A549 (cell line): ENCODE results near the gene PROX1. TPM values are rescaled to one million over a fixed set of nuclear protein-coding genes. Genes with fewer than 3 reads are reported as not detected.

Experiments
- ATAC-seq, 2 experiments: fragments of 200-7000 bp in 1 of 2; fragments of >200 bp in 1 of 2; cut with Nextera tagmentation in 1 of 2; cut with Tn5 transposase in 1 of 2; 3 replicates each; pipeline versions ENCODE4 v1.8.0 to v1.9.1; 2018 to 2020; ENCODE audit warnings: mild to moderate bottlenecking in 1 of 2, moderate library complexity in 1 of 2
- CTCF ChIA-PET: fragments of 300-600 bp; sonication (Branson Sonifier 250); formaldehyde crosslinking; extraction: SDS; loops from one replicate; lab custom pipeline; 2021; ENCODE audit warnings: antibody characterized with exemption, inconsistent platforms; lab: Yijun Ruan, JAX
- POLR2A ChIA-PET: fragments of 350-600 bp; formaldehyde crosslinking; extraction: SDS; loops from one replicate; lab custom pipeline; 2021; ENCODE audit warnings: antibody characterized with exemption, inconsistent platforms; lab: Yijun Ruan, JAX
- DNase-seq, 2 experiments: peaks; one replicate each; pipeline versions ENCODE4 v3.0.0 to v3.0.0-alpha.2; 2011 to 2016; ENCODE audit warnings: low read depth in 1 of 2, low spot score in 1 of 2
- FAIRE-seq: peaks from 2 replicates; lab custom pipeline; 2011; peaks lifted over from hg19 to GRCh38; lab: Jason Lieb, UNC
- H3K27ac ChIP-seq, 2 experiments: fragments of >200 bp; sonication (Bioruptor Twin); formaldehyde crosslinking; 3 replicates each; pipeline ENCODE4 v1.5.1; 2016 to 2017
- H3K4me1 ChIP-seq: fragments of >200 bp; sonication (Bioruptor Twin); formaldehyde crosslinking; 3 replicates; pipeline ENCODE4 v1.6.1; 2016
- H3K4me2 ChIP-seq: fragments of >200 bp; sonication (Bioruptor Twin); formaldehyde crosslinking; 3 replicates; pipeline ENCODE4 v1.6.1; 2016
- H3K4me3 ChIP-seq: fragments of >200 bp; sonication (Bioruptor Twin); formaldehyde crosslinking; 3 replicates; pipeline ENCODE4 v1.5.1; 2016
- H3K9me3 ChIP-seq: fragments of >200 bp; sonication (Bioruptor Twin); formaldehyde crosslinking; 3 replicates; pipeline ENCODE4 v1.6.1; 2016
- BCL3 ChIP-seq: fragments of >200 bp; sonication (Bioruptor Twin); formaldehyde crosslinking; IDR thresholded peaks from 3 replicates; pipeline ENCODE4 v1.6.1; 2016
- CBX8 ChIP-seq: fragments of 200-600 bp; sonication (generic); IDR thresholded peaks from 2 replicates; pipeline ENCODE4 v1.6.1; 2016
- CEBPB ChIP-seq, 2 experiments: fragments of >200 bp in 1 of 2; sonication (Bioruptor Twin) in 1 of 2; formaldehyde crosslinking in 1 of 2; IDR thresholded peaks; 2 replicates each; pipeline ENCODE4 v1.6.1; 2012 to 2016
- ELK1 ChIP-seq: fragments of 150-350 bp; IDR thresholded peaks from 2 replicates; pipeline ENCODE4 v1.6.1; 2014; ENCODE audit warnings: low read depth, mild to moderate bottlenecking, low read length
- HEYL ChIP-seq: fragments of 250-450 bp; sonication (Bioruptor Pico); IDR thresholded peaks from 2 replicates; pipeline ENCODE4 v1.8.0; 2021; ENCODE audit warnings: mild to moderate bottlenecking, moderate library complexity
- HOXA7 ChIP-seq: fragments of 250-450 bp; sonication (Bioruptor Pico); IDR thresholded peaks from 2 replicates; pipeline ENCODE4 v1.5.0; 2020; ENCODE audit warnings: mild to moderate bottlenecking, moderate library complexity
- HOXB13 ChIP-seq: fragments of 250-450 bp; sonication (Bioruptor Pico); IDR thresholded peaks from 2 replicates; pipeline ENCODE4 v1.5.0; 2020; ENCODE audit warnings: low read depth, mild to moderate bottlenecking, moderate library complexity
- JUN ChIP-seq, 2 experiments: fragments of >200 bp; sonication (Bioruptor Twin); formaldehyde crosslinking; IDR thresholded peaks; 2 replicates in 1 of 2; 3 replicates in 1 of 2; pipeline ENCODE4 v1.6.1; 2016 to 2017
- KDM5A ChIP-seq: fragments of 200-600 bp; sonication (generic); IDR thresholded peaks from 2 replicates; pipeline ENCODE4 v1.6.1; 2016; ENCODE audit warnings: antibody characterized with exemption, mild to moderate bottlenecking
- MAFK ChIP-seq: fragments of 450-650 bp; IDR thresholded peaks from 2 replicates; pipeline ENCODE4 v1.6.1; 2014; ENCODE audit not compliant: partially characterized antibody
- MAX ChIP-seq: IDR thresholded peaks from 2 replicates; pipeline ENCODE4 v1.6.1; 2012
- MYC ChIP-seq: IDR thresholded peaks from 2 replicates; pipeline ENCODE4 v1.6.1; 2012; ENCODE audit warnings: mild to moderate bottlenecking, inconsistent platforms, low read length, improper control_type of control experiment, borderline replicate concordance
- NFE2L2 ChIP-seq: fragments of 150-350 bp; conservative IDR thresholded peaks from 2 replicates; pipeline ENCODE4 v1.6.1; 2014; ENCODE audit warnings: low read length
- NR3C1 ChIP-seq: fragments of >200 bp; sonication (Bioruptor Twin); formaldehyde crosslinking; IDR thresholded peaks from 3 replicates; pipeline ENCODE4 v1.6.1; 2017
- PBX3 ChIP-seq: IDR thresholded peaks from 2 replicates; pipeline ENCODE4 v1.6.1; 2012
- PHF8 ChIP-seq: fragments of 200-600 bp; sonication (generic); IDR thresholded peaks from 2 replicates; pipeline ENCODE4 v1.6.1; 2016; ENCODE audit warnings: low read depth, mild to moderate bottlenecking, antibody characterized with exemption, moderate library complexity, borderline replicate concordance
- POLR2AphosphoS2 ChIP-seq: conservative IDR thresholded peaks from 2 replicates; pipeline ENCODE4 v1.6.1; 2012; ENCODE audit warnings: low read length, improper control_type of control experiment, inconsistent platforms
- RAD21 ChIP-seq, 2 experiments: fragments of >200 bp in 1 of 2; sonication (Bioruptor Twin) in 1 of 2; formaldehyde crosslinking in 1 of 2; IDR thresholded peaks in 1 of 2; conservative IDR thresholded peaks in 1 of 2; 2 replicates in 1 of 2; 3 replicates in 1 of 2; pipeline ENCODE4 v1.6.1; 2012 to 2018; ENCODE audit warnings: inconsistent platforms in 1 of 2
- RFX5 ChIP-seq: fragments of 450-650 bp; IDR thresholded peaks from 2 replicates; pipeline ENCODE4 v1.7.1; 2014; ENCODE audit warnings: antibody characterized with exemption, mild to moderate bottlenecking, moderate library complexity
- RNF2 ChIP-seq: fragments of 200-600 bp; sonication (generic); IDR thresholded peaks from 2 replicates; pipeline ENCODE4 v1.6.1; 2016; ENCODE audit warnings: low read depth, mild to moderate bottlenecking, antibody characterized with exemption, moderate library complexity, borderline replicate concordance
- SMC3 ChIP-seq: fragments of >200 bp; sonication (Bioruptor Twin); formaldehyde crosslinking; IDR thresholded peaks from 3 replicates; pipeline ENCODE4 v1.6.1; 2018; ENCODE audit warnings: inconsistent platforms
- TFCP2L1 ChIP-seq: fragments of 250-450 bp; sonication (Bioruptor Pico); IDR thresholded peaks from 2 replicates; pipeline ENCODE4 v1.5.0; 2021; ENCODE audit warnings: mild to moderate bottlenecking
- ZSCAN20 ChIP-seq: fragments of 250-450 bp; sonication (Bioruptor Pico); IDR thresholded peaks from 2 replicates; pipeline ENCODE4 v1.8.0; 2022; ENCODE audit warnings: mild to moderate bottlenecking, moderate library complexity
- WGBS: methylation state at CpG from one replicate; pipeline ENCODE4 v1.1.6; 2017; ENCODE audit errors: missing lambda C conversion rate; 5-methylcytosine and 5-hydroxymethylcytosine counted together
- polyA plus RNA-seq, 4 experiments: library from polyadenylated mRNA; depleted of rRNA in 3 of 4; stranded (reverse); fragments of >200 nt; fragmentation: RNase III in 1 of 4; extraction: RNeasy Plus Mini Kit Qiagen cat#74134 plus additional on column Dnase treatment in 1 of 4; gene quantifications; 2 replicates in 3 of 4; 3 replicates in 1 of 4; pipeline ENCODE4 v1.2.3, GENCODE V29; 2011 to 2017

Gene PROX1
- polyA plus RNA-seq, 2 of the 4 experiments (the other 2 are of a cell fraction): 0.01 to 0.06 TPM

GRCh38 chr1:214050513-214051401 lies 63.0 kb downstream of the PROX1 start:
- no peak; a peak in 1 of 6 replicates for ATAC-seq
- POLR2A ChIA-PET: no interaction called here
- H3K27ac ChIP-seq: no peak overlapping the region

GRCh38 chr1:214051786-214052185 lies 64.0 kb downstream of the PROX1 start:
- CTCF ChIA-PET: no interaction called here
- no peak for ATAC-seq
- no peak for FAIRE-seq
- Histone ChIP-seq H3K4me1 (no peaks in the 10 kb centered on the region), H3K9me3 (0 out of 3 replicates have a peak, but pooled peaks cover 3% of the 10 kb centered on the region), H3K27ac (no peak overlapping the region), H3K4me2 (no peak overlapping the region), H3K4me3 (no peak overlapping the region)
- TF ChIP-seq PBX3: no peak
- TF ChIP-seq RNF2: no peak
- TF ChIP-seq NFE2L2: no peak
- no peak for TF ChIP-seq NR3C1
- no peak for TF ChIP-seq SMC3
- no peak for TF ChIP-seq HEYL (CRISPR knock-in tag)
- no peak for TF ChIP-seq CBX8
- TF ChIP-seq MAFK: no peak
- no peak for TF ChIP-seq RFX5
- TF ChIP-seq HOXA7: no peak
- 24% methylated on average over 4 of the region's 4 CpGs for WGBS
- no peak for DNase-seq
- POLR2A ChIA-PET: no interaction called here

More at GRCh38 chr1:214050513-214051401, 63.0 kb downstream of the PROX1 start:
- no peak overlapping the region for H3K4me2 ChIP-seq
- CTCF ChIA-PET: no interaction called here
- TF ChIP-seq MAX: no peak
- TF ChIP-seq ZSCAN20 (CRISPR knock-in tag): no peak
- no peak for TF ChIP-seq NR3C1
- no peak for TF ChIP-seq BCL3
- TF ChIP-seq MYC: no peak
- TF ChIP-seq RAD21 (conservative IDR thresholded peaks at IDR 0.05 in 1 of 2, IDR thresholded peaks at IDR 0.05 in 1 of 2): no peak
- TF ChIP-seq TFCP2L1 (CRISPR knock-in tag): no peak
- no peak for TF ChIP-seq HOXB13
- TF ChIP-seq POLR2AphosphoS2: no peak
- TF ChIP-seq ELK1: no peak
- no peak for TF ChIP-seq CEBPB (IDR thresholded peaks at IDR 0.05)
- no peak for TF ChIP-seq NFE2L2
- no peak for TF ChIP-seq JUN (IDR thresholded peaks at IDR 0.05)
- TF ChIP-seq PHF8: no peak
- no peak for TF ChIP-seq MAFK
- no peak for TF ChIP-seq KDM5A
- TF ChIP-seq RNF2: no peak
- FAIRE-seq: no peak
- H3K4me3 ChIP-seq: no peak overlapping the region
- H3K4me1 ChIP-seq: no peaks in the 10 kb centered on the region
- WGBS: 18% methylated on average over 9 of the region's 9 CpGs
- DNase-seq: no peak
- H3K9me3 ChIP-seq: 0 out of 3 replicates have a peak, but pooled peaks cover 3% of the 10 kb centered on the region
